HG02840 (cell line): ENCODE measurements around the gene DDAH2.
"Not testable (repeated sequence)": the region's sequence is repeated elsewhere in the genome, so short reads cannot be mapped to it uniquely, and the experiment has no call there.

Experiments used
- ATAC-seq: cut with Tn5 transposase; IDR thresholded peaks from one replicate; pipeline ENCODE4 v1.9.1; 2021; ENCODE audit warnings: mild to moderate bottlenecking, moderate library complexity, moderate number of reproducible peaks; ENCODE audit not compliant: unreplicated experiment, low FRiP score

Gene DDAH2

GRCh38 chr6:31717499-31718222 lies 11.4 kb downstream of the DDAH2 start:
- ATAC-seq, result no peak

- ATAC-seq, result no peak
Measured at GRCh38 chr6:31715022-31715958, 13.8 kb downstream of the DDAH2 start, which contains the start of gene LY6G6D. Gene LY6G6D (plus strand): TSS chr6:31715348. CDS start chr6:31715356, 8 bp downstream.

- no peak for ATAC-seq
Measured at GRCh38 chr6:31713991-31714684, 15.0 kb downstream of the DDAH2 start.

GRCh38 chr6:31713465-31713864 lies 15.6 kb downstream of the DDAH2 start:
- no peak for ATAC-seq

GRCh38 chr6:31712296-31712695 lies 16.8 kb downstream of the DDAH2 start:
- ATAC-seq, result no peak

GRCh38 chr6:31711233-31711632 lies 17.9 kb downstream of the DDAH2 start:
- no peak for ATAC-seq

GRCh38 chr6:31710523-31711219 lies 18.4 kb downstream of the DDAH2 start:
- ATAC-seq, result no peak

- ATAC-seq, result not testable (repeated sequence)
Measured at GRCh38 chr6:31709157-31709556, 19.9 kb downstream of the DDAH2 start.

- no peak for ATAC-seq
Measured at GRCh38 chr6:31708224-31708623, 20.9 kb downstream of the DDAH2 start.

GRCh38 chr6:31707701-31708100 lies 21.4 kb downstream of the DDAH2 start:
- no peak for ATAC-seq

- no peak for ATAC-seq
Measured at GRCh38 chr6:31706599-31706998, 22.5 kb downstream of the DDAH2 start, which contains the start of gene LY6G6F. Gene LY6G6F (plus strand): TSS chr6:31706866. CDS start chr6:31706907, 41 bp downstream.

- ATAC-seq, result no peak
Measured at GRCh38 chr6:31705931-31706330, 23.2 kb downstream of the DDAH2 start.

GRCh38 chr6:31702819-31703716 lies 26.0 kb downstream of the DDAH2 start, which contains the start of gene ABHD16A:
Gene ABHD16A (minus strand): TSS chr6:31703324. CDS start chr6:31703281, 43 bp downstream.
- peak; percentile 71 for ATAC-seq

- ATAC-seq, result no peak
Measured at GRCh38 chr6:31702405-31702818, 26.7 kb downstream of the DDAH2 start.

- ATAC-seq, result no peak
Measured at GRCh38 chr6:31701666-31702404, 27.3 kb downstream of the DDAH2 start.

- ATAC-seq, result no peak
Measured at GRCh38 chr6:31700740-31701401, 28.2 kb downstream of the DDAH2 start.

GRCh38 chr6:31697555-31697954 lies 31.5 kb downstream of the DDAH2 start:
- no peak for ATAC-seq

- ATAC-seq, result no peak
Measured at GRCh38 chr6:31693535-31693934, 35.6 kb downstream of the DDAH2 start.
